ENCODE measurements around the gene CABLES2.
"Not testable (repeated sequence)": the region's sequence is repeated elsewhere in the genome, so short reads cannot be mapped to it uniquely, and the experiment has no call there.

The CABLES2 gene

GRCh38 chr20:62374331-62375152 lies 32.5 kb downstream of the CABLES2 start:
- H3K9ac ChIP-seq (ENCODE audit: low read depth, low read length) = peak overlapping the region; percentile 47
- H3K4me3 ChIP-seq (ENCODE audit: low read depth, low read length) = no peak overlapping the region
- no peaks in the 10 kb centered on the region for H3K36me3 ChIP-seq (ENCODE audit: control insufficient read depth, insufficient read depth, low read length)
- no peaks in the 10 kb centered on the region for H3K27me3 ChIP-seq (ENCODE audit: control insufficient read depth, insufficient read depth, low read length)
- H3K9me3 ChIP-seq (ENCODE audit: control insufficient read depth, insufficient read depth, low read length) = no peaks in the 10 kb centered on the region
- peaks cover 8% of the 10 kb centered on the region for H3K4me1 ChIP-seq (ENCODE audit: control insufficient read depth, insufficient read depth, low read length)

GRCh38 chr20:62373631-62374179 lies 33.4 kb downstream of the CABLES2 start:
- not testable (repeated sequence) for H3K4me3 ChIP-seq (ENCODE audit: low read depth, low read length); H3K27me3 ChIP-seq (ENCODE audit: control insufficient read depth, insufficient read depth, low read length); H3K9ac ChIP-seq (ENCODE audit: low read depth, low read length); H3K9me3 ChIP-seq (ENCODE audit: control insufficient read depth, insufficient read depth, low read length); H3K36me3 ChIP-seq (ENCODE audit: control insufficient read depth, insufficient read depth, low read length)
- H3K4me1 ChIP-seq (ENCODE audit: control insufficient read depth, insufficient read depth, low read length) = peaks cover 11% of the 10 kb centered on the region

- Histone ChIP-seq H3K9me3 (ENCODE audit: control insufficient read depth, insufficient read depth, low read length) (no peaks in the 10 kb centered on the region), H3K9ac (ENCODE audit: low read depth, low read length) (no peak overlapping the region), H3K36me3 (ENCODE audit: control insufficient read depth, insufficient read depth, low read length) (no peaks in the 10 kb centered on the region), H3K4me3 (ENCODE audit: low read depth, low read length) (no peak overlapping the region), H3K4me1 (ENCODE audit: control insufficient read depth, insufficient read depth, low read length) (peaks cover 9% of the 10 kb centered on the region), H3K27me3 (ENCODE audit: control insufficient read depth, insufficient read depth, low read length) (no peaks in the 10 kb centered on the region)
Observed at GRCh38 chr20:62372042-62372993, 34.8 kb downstream of the CABLES2 start.

GRCh38 chr20:62371588-62372041 lies 35.5 kb downstream of the CABLES2 start:
- Histone ChIP-seq H3K27me3 (ENCODE audit: control insufficient read depth, insufficient read depth, low read length) (no peaks in the 10 kb centered on the region), H3K9ac (ENCODE audit: low read depth, low read length) (no peak overlapping the region), H3K36me3 (ENCODE audit: control insufficient read depth, insufficient read depth, low read length) (no peaks in the 10 kb centered on the region), H3K4me1 (ENCODE audit: control insufficient read depth, insufficient read depth, low read length) (peaks cover 9% of the 10 kb centered on the region), H3K9me3 (ENCODE audit: control insufficient read depth, insufficient read depth, low read length) (no peaks in the 10 kb centered on the region), H3K4me3 (ENCODE audit: low read depth, low read length) (no peak overlapping the region)

GRCh38 chr20:62370807-62371587 lies 36.1 kb downstream of the CABLES2 start:
- Histone ChIP-seq H3K4me1 (ENCODE audit: control insufficient read depth, insufficient read depth, low read length) (peaks cover 9% of the 10 kb centered on the region), H3K36me3 (ENCODE audit: control insufficient read depth, insufficient read depth, low read length) (no peaks in the 10 kb centered on the region), H3K27me3 (ENCODE audit: control insufficient read depth, insufficient read depth, low read length) (no peaks in the 10 kb centered on the region), H3K9me3 (ENCODE audit: control insufficient read depth, insufficient read depth, low read length) (no peaks in the 10 kb centered on the region), H3K4me3 (ENCODE audit: low read depth, low read length) (no peak overlapping the region), H3K9ac (ENCODE audit: low read depth, low read length) (no peak overlapping the region)

GRCh38 chr20:62370115-62370806 lies 36.8 kb downstream of the CABLES2 start:
- peaks cover 9% of the 10 kb centered on the region for H3K4me1 ChIP-seq (ENCODE audit: control insufficient read depth, insufficient read depth, low read length)
- no peak overlapping the region for H3K4me3 ChIP-seq (ENCODE audit: low read depth, low read length)
- no peaks in the 10 kb centered on the region for H3K27me3 ChIP-seq (ENCODE audit: control insufficient read depth, insufficient read depth, low read length)
- no peaks in the 10 kb centered on the region for H3K36me3 ChIP-seq (ENCODE audit: control insufficient read depth, insufficient read depth, low read length)
- no peaks in the 10 kb centered on the region for H3K9me3 ChIP-seq (ENCODE audit: control insufficient read depth, insufficient read depth, low read length)
- H3K9ac ChIP-seq (ENCODE audit: low read depth, low read length) = no peak overlapping the region

- Histone ChIP-seq H3K36me3 (ENCODE audit: control insufficient read depth, insufficient read depth, low read length) (peaks cover 4% of the 10 kb centered on the region), H3K4me3 (ENCODE audit: low read depth, low read length) (no peak overlapping the region), H3K27me3 (ENCODE audit: control insufficient read depth, insufficient read depth, low read length) (no peaks in the 10 kb centered on the region), H3K9ac (ENCODE audit: low read depth, low read length) (no peak overlapping the region), H3K9me3 (ENCODE audit: control insufficient read depth, insufficient read depth, low read length) (no peaks in the 10 kb centered on the region), H3K4me1 (ENCODE audit: control insufficient read depth, insufficient read depth, low read length) (peaks cover 9% of the 10 kb centered on the region)
Observed at GRCh38 chr20:62369815-62370114, 37.3 kb downstream of the CABLES2 start.

GRCh38 chr20:62368976-62369814 lies 37.9 kb downstream of the CABLES2 start:
- Histone ChIP-seq H3K4me1 (ENCODE audit: control insufficient read depth, insufficient read depth, low read length) (peaks cover 13% of the 10 kb centered on the region), H3K4me3 (ENCODE audit: low read depth, low read length) (peak overlapping the region; percentile 58), H3K9ac (ENCODE audit: low read depth, low read length) (no peak overlapping the region), H3K9me3 (ENCODE audit: control insufficient read depth, insufficient read depth, low read length) (no peaks in the 10 kb centered on the region), H3K27me3 (ENCODE audit: control insufficient read depth, insufficient read depth, low read length) (no peaks in the 10 kb centered on the region), H3K36me3 (ENCODE audit: control insufficient read depth, insufficient read depth, low read length) (peaks cover 8% of the 10 kb centered on the region)

- peak overlapping the region; percentile 58 for H3K4me3 ChIP-seq (ENCODE audit: low read depth, low read length)
- peaks cover 13% of the 10 kb centered on the region for H3K4me1 ChIP-seq (ENCODE audit: control insufficient read depth, insufficient read depth, low read length)
- H3K9ac ChIP-seq (ENCODE audit: low read depth, low read length) = no peak overlapping the region
Observed at GRCh38 chr20:62368392-62368975, 38.6 kb downstream of the CABLES2 start.

More at GRCh38 chr20:62368392-62368975, 38.6 kb downstream of the CABLES2 start:
- Histone ChIP-seq H3K36me3 (ENCODE audit: control insufficient read depth, insufficient read depth, low read length) (peaks cover 8% of the 10 kb centered on the region), H3K27me3 (ENCODE audit: control insufficient read depth, insufficient read depth, low read length) (no peaks in the 10 kb centered on the region), H3K9me3 (ENCODE audit: control insufficient read depth, insufficient read depth, low read length) (no peaks in the 10 kb centered on the region)
